OCI-LY7 (cell line): Measurements from ENCODE around the gene PDZK1IP1. TPM values are rescaled to one million over a fixed set of nuclear protein-coding genes. Genes with fewer than 3 reads are reported as not detected.
"Not testable (repeated sequence)": the region's sequence is repeated elsewhere in the genome, so short reads cannot be mapped to it uniquely, and the experiment has no call there.

Experiments used
- BruUV-seq: library from RNA; stranded (reverse); fragments of 400-500 nt; replicated peaks from 2 replicates; lab custom pipeline; 2021; lab: Mats Ljungman, UMichigan
- CTCF ChIA-PET: fragments of 300-600 bp; sonication (Branson Sonifier 250); formaldehyde crosslinking; loops from one replicate; lab custom pipeline; 2022; ENCODE audit warnings: antibody characterized with exemption; ENCODE audit not compliant: unreplicated experiment; lab: Charles Lee
- POLR2A ChIA-PET: fragments of 300-600 bp; sonication (Branson Sonifier 250); formaldehyde crosslinking; loops from one replicate; lab custom pipeline; 2022; ENCODE audit warnings: antibody characterized with exemption; lab: Charles Lee
- DNase-seq: peaks from one replicate; pipeline ENCODE4 v3.0.0-alpha.2; 2015; ENCODE audit warnings: low spot score
- H2AFZ ChIP-seq: fragments of 200-600 bp; sonication (generic), shearing (Covaris generic); 2 replicates; pipeline ENCODE4 v1.6.1; 2014; ENCODE audit warnings: mild to moderate bottlenecking, antibody characterized with exemption, low read length, moderate library complexity
- H3K27ac ChIP-seq: fragments of 200-600 bp; sonication (generic); 2 replicates; pipeline ENCODE4 v1.5.1; 2014; ENCODE audit warnings: mixed run types, low read depth, mild to moderate bottlenecking, moderate library complexity, low read length, inconsistent platforms; ENCODE audit not compliant: poor library complexity, severe bottlenecking
- H3K36me3 ChIP-seq: fragments of 200-600 bp; sonication (generic); 2 replicates; pipeline ENCODE4 v1.6.1; 2014; ENCODE audit warnings: mild to moderate bottlenecking, antibody characterized with exemption, low read length, moderate library complexity, mixed read lengths; ENCODE audit not compliant: insufficient read depth
- H3K4me1 ChIP-seq: fragments of 200-600 bp; sonication (generic); 2 replicates; pipeline ENCODE4 v1.5.1; 2014; ENCODE audit warnings: mild to moderate bottlenecking, low read length; ENCODE audit not compliant: insufficient read depth, poor library complexity, severe bottlenecking
- H3K4me2 ChIP-seq: fragments of 200-600 bp; sonication (generic); 2 replicates; pipeline ENCODE4 v1.6.1; 2014; ENCODE audit warnings: mild to moderate bottlenecking, low read length
- H3K4me3 ChIP-seq: fragments of 200-600 bp; sonication (generic); 2 replicates; pipeline ENCODE4 v1.5.1; 2014; ENCODE audit warnings: mild to moderate bottlenecking, low read depth, low read length; ENCODE audit not compliant: poor library complexity, severe bottlenecking
- H3K79me2 ChIP-seq: fragments of 200-600 bp; sonication (generic); 2 replicates; pipeline ENCODE4 v1.6.1; 2016; ENCODE audit warnings: low read depth, mild to moderate bottlenecking, low read length, moderate library complexity, mixed read lengths; ENCODE audit not compliant: insufficient read depth
- H3K9me2 ChIP-seq: fragments of 200-600 bp; sonication (generic); 2 replicates; pipeline ENCODE4 v1.6.1; 2016; ENCODE audit warnings: mild to moderate bottlenecking, low read length, mixed read lengths; ENCODE audit not compliant: insufficient read depth
- H3K9me3 ChIP-seq: fragments of 200-600 bp; sonication (generic); 2 replicates; pipeline ENCODE4 v1.6.1; 2014; ENCODE audit warnings: mild to moderate bottlenecking, mixed run types, low read length, mixed read lengths
- H4K20me1 ChIP-seq: fragments of 200-600 bp; sonication (generic); 2 replicates; pipeline ENCODE4 v1.6.1; 2014; ENCODE audit warnings: mild to moderate bottlenecking, antibody characterized with exemption, low read length, moderate library complexity, mixed read lengths; ENCODE audit not compliant: insufficient read depth
- CTCF ChIP-seq: fragments of 200-600 bp; sonication (generic); conservative IDR thresholded peaks from 2 replicates; pipeline ENCODE4 v1.5.1; 2014; ENCODE audit warnings: mild to moderate bottlenecking, antibody characterized with exemption, low read length, moderate library complexity, mixed read lengths
- EZH2phosphoT487 ChIP-seq: fragments of 200-600 bp; sonication (generic); IDR thresholded peaks from 2 replicates; pipeline ENCODE4 v1.6.1; 2018; ENCODE audit warnings: low read depth, borderline replicate concordance, mild to moderate bottlenecking, mixed run types, antibody characterized with exemption, low read length, moderate library complexity, mixed read lengths
- intact Hi-C: fragments of 100-400 bp; cut with micrococcal nuclease; formaldehyde crosslinking; loops from one replicate; pipeline ENCODE4 v1.10.0; 2022; ENCODE audit not compliant: unreplicated experiment
- total RNA-seq, 2 experiments: library from RNA; depleted of rRNA in 1 of 2; stranded (reverse); fragments of >200 nt in 1 of 2; shearing (Covaris generic) in 1 of 2; gene quantifications; 2 replicates each; pipeline ENCODE4 v1.2.3, GENCODE V29; 2014 to 2022

Gene PDZK1IP1
- total RNA-seq, 2 experiments from 2014 or later: not detected

DNA sequence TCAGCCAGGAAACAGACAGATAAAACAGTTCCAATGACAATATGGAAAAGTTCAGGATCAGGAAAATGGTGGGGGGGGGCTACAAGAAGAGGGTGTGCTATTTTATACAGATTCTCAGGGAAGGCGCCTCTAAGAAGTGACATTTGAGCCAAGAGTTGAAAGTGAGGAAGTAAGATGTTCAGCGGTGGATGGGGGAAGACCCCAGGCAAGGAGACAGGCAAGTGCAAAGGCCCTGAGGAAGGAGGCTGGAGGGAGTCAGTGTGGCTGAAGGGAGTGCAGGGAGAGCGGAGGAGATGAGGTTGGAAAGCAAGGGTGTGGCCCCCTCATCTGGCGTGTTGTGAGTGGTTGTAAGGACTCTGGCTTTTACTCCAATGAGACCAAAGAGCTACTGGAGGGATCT lies 8.4 kb upstream of the PDZK1IP1 start:
- POLR2A ChIA-PET: no interaction called here
- no peaks in the 10 kb centered on the region for H3K79me2 ChIP-seq
- H3K9me2 ChIP-seq: no peaks in the 10 kb centered on the region
- BruUV-seq: no TSS peak
- no peak overlapping the region for H3K4me2 ChIP-seq
- 0 out of 2 replicates have a peak, but pooled peaks cover 6% of the 10 kb centered on the region for H3K9me3 ChIP-seq
- CTCF ChIA-PET: no interaction called here
- no peaks in the 10 kb centered on the region for H3K36me3 ChIP-seq
- no peak for DNase-seq
- no peak overlapping the region for H3K4me3 ChIP-seq
- intact Hi-C loops: loop anchor here (10.0 kb wide), 1 partner anchor 517 kb away; no protein-coding TSS in a partner anchor
- no peak overlapping the region for H3K27ac ChIP-seq
- H2AFZ ChIP-seq: no peak overlapping the region
- H3K4me1 ChIP-seq: no peaks in the 10 kb centered on the region
- H4K20me1 ChIP-seq: no peaks in the 10 kb centered on the region
- TF ChIP-seq EZH2phosphoT487 (no peak), CTCF (no peak)

DNA sequence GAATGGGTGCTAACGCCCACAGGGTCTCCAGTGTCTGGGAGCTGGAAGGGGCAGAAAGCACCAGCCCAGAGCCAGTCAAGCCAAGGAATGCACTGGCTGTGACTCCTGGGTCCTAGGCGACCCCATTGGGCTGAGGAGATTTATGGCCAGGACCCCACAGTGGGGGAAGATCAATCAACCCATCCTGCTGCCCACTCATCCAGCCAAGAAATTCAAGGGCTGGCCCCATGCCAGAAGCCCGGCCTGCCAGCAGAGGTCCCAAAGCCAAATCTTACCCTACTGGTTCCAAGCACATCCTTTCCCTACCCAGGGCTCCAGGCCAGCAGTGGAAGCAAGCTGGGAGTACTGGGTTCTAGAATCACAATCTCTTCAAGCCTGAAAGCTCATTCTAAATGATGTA lies 6.8 kb upstream of the PDZK1IP1 start:
- Histone ChIP-seq H4K20me1 (no peaks in the 10 kb centered on the region), H3K36me3 (no peaks in the 10 kb centered on the region), H3K79me2 (no peaks in the 10 kb centered on the region), H3K27ac (no peak overlapping the region), H3K9me3 (no peaks in the 10 kb centered on the region), H3K9me2 (no peaks in the 10 kb centered on the region), H2AFZ (no peak overlapping the region), H3K4me3 (no peak overlapping the region), H3K4me2 (no peak overlapping the region), H3K4me1 (no peaks in the 10 kb centered on the region)
- no TSS peak for BruUV-seq
- TF ChIP-seq EZH2phosphoT487 (no peak), CTCF (no peak)
- ChIA-PET CTCF (no interaction called here), POLR2A (no interaction called here)
- intact Hi-C loops: loop anchor here (10.0 kb wide), 1 partner anchor 518 kb away; no protein-coding TSS in a partner anchor
- DNase-seq: no peak

- H3K4me1 ChIP-seq, H3K9me3 ChIP-seq, H4K20me1 ChIP-seq, POLR2A ChIA-PET, H3K79me2 ChIP-seq, H3K4me2 ChIP-seq, BruUV-seq, H2AFZ ChIP-seq, H3K9me2 ChIP-seq, CTCF ChIA-PET, H3K36me3 ChIP-seq, DNase-seq, H3K27ac ChIP-seq, H3K4me3 ChIP-seq: not testable (repeated sequence)
- intact Hi-C loops: loop anchor here (10.0 kb wide), 1 partner anchor 519 kb away; no protein-coding TSS in a partner anchor
Observed at GRCh38 chr1:47195981-47196380, 6.1 kb upstream of the PDZK1IP1 start.
